ENCODE results near the gene FCHSD2. TPM values are rescaled to one million over a fixed set of nuclear protein-coding genes. Genes with fewer than 3 reads are reported as not detected.
"Not testable (repeated sequence)": the region's sequence is repeated elsewhere in the genome, so short reads cannot be mapped to it uniquely, and the experiment has no call there.

Gene FCHSD2
- total RNA-seq, 1 donor from 2014 or later: 19.2 TPM

DNA sequence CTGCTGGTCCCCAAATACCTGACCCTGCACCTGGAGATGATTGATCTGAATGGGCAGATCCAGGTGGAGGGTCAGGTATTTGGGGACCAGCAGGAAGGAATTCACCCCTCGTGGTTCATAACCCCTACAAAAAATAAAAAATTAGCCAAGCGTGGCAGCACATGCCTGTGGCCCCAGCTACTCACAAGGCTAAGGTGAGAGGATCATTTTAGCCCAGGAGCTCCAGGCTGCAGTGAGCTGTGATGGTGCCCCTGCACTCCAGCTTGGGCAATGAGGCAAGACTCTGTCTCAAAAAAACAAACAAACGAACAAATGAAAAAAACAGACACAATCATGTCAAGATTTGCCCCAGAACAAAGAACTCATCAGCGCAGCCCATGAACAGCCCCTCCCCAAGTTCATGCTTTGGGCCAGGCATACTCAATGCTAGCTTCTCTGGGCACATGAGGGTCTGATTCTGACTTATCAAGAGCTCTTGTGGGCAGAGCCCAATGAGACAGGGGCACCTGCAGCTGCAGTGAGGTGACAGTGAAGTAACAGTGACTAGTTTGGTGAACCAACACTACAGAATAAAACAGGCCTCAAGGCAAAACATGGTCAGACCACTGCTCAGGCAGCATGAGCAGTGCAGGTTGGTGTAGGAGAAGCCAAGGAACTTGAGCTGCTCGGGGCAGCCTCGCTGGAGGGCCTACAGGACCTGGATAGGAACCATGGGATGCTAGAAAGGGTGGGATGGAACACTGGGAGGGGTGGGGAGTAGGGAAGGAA lies 10.2 kb upstream of the FCHSD2 start:
- no peak for ATAC-seq

DNA sequence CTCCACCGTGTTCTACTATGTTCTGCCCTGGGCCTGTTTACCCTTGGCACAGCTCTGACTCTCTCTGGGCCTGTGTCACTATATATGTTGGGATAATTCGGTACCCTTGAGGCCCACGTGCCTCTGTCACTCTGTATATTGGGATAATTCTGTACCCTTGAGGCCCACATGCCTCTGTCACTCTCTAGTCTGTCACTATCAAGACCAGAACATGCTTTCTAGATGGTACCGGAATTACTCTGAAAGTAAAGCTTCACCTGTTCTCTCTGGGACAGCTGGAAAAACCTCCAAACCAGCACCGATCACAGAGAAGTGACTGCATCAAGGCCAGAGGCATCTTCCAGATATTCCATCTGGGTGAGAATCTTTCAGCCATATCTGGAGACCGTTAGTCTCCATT lies 9.3 kb upstream of the FCHSD2 start:
- ATAC-seq (no peak), DNase-seq (ENCODE audit: low spot score) (no peak)

More for the DNA sequence above, 10.2 kb upstream of the FCHSD2 start:
- no peak for DNase-seq (ENCODE audit: low spot score)

DNA sequence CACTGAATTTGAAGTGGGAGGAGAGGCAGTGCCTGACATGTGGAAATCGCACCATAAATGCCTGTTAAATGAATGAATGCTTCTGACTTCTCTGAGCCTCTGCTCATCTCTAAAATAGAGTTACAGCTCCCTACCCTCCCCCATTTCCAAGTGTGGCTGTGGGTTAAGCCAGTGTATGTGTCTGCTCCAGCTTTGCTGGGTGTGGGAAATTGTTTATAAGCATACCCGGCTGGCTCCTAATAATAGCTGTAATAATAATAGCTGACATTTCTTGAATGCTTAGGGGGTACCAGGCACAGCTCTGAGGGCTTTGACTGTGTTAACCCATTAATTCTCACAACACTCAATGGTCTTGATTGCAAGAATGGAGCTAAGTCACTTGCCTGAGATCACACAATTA lies 7.0 kb upstream of the FCHSD2 start:
- no peak for DNase-seq (ENCODE audit: low spot score)
- ATAC-seq: no peak

DNA sequence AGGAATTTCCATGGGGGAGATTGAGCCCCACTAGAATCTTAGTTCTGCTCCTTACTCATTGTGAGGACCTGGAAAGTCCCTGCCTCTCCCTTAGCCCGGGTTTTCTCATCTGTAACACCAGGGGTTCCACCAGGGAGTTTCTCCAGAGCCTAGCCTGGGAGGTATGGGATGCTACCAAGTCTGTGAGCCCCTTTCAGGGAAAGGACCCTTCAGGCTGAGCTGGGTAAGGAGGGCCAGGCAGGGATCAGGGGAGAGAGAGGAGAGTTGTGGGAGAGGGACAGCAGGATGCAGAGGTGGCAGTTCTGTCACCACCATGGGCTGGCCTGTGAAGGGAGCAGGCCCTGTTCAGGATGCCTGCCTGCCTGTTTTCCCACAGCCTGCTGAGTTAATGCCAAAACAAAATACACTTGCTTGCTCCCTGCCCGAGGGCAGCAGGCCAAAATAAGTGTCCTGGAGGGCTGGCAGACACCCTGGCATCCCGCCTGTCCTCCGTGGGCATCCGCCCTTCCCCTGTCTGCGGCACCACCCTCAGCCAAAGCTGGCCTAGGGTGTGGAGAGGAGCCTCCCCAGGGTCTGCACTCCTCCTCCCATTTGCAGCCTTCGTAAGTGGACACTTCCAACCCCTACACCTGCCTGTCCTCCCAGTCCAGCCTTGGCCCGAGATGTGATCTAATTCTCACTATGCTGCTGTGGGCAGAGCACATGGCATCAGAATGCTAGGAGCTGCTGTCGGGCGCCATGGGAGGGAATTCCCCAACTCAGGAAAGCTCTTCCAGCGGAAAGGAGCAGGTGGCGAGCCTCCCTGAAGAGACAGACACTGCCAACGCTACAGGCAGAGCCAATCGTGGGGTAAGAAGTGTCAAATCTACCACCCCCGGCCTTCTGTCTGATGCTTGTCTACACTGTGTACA lies 5.9 kb upstream of the FCHSD2 start:
- DNase-seq (ENCODE audit: low spot score) (peak; percentile 87), ATAC-seq (peak; percentile 81)

DNA sequence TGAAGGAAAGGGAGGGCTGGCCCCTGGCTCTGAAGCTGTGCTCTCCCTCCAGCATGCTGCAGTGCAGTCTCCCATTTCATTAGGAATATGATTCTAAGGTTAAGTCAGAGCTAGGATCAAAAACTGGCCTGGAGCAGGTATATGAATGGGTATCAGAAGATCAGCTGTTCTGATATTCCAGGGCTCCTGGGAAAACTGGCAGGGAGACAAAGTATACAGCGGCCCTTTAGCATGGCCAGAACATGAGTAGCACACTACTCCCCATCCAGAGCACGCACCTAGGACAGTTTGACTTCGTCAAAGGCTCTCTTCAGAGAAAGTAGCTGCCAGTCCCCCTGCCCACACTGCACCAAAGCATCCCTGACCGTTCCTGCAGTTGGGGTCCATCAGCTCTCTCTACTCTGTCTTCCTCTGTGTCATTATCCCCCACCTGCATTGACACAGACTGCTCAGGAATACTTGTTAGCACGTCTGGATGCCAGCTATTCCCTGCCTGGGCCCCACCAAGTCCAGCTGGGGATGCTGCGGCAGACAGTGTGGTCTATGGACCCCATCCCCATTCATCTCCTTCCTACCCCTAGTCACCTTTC lies 4.0 kb upstream of the FCHSD2 start:
- DNase-seq (ENCODE audit: low spot score): peak; percentile 38

DNA sequence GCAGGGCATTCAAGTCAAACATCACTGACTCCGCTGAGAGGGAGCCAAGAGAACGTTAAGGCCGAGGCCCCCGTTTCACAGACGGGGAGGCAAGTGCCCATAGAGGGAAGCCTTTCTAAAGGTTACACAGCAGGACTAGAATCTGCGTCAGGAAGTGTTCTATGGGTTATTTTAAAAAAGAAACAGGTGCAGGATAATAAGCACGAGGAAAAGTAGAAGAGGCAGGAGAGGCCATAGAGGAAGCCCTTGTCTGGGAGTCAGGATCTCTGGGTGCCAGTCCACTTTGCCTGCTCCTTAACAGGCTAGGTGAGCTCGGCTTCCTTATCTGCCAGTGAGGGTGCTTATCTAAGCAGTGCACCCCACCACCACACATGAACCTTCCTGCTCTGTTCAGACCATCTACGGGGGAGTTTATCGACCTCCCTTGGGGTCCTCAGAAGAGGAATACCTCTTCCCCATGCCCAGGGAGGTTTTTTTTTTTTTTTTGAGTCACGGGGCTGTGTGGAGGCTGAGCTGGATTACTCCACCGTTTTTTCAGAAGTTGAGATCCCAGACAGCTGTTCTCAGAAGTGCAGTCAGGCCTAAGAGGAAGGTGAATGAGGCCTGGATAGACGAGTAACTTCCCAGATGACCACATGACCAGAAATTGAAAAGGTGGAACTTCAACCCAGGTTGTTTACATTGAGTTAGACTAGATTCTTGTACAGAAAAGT lies 1.2 kb upstream of the FCHSD2 start:
- DNase-seq (ENCODE audit: low spot score) (peak; percentile 44), ATAC-seq (no peak)

More for the DNA sequence above, 4.0 kb upstream of the FCHSD2 start:
- no peak for ATAC-seq

DNA sequence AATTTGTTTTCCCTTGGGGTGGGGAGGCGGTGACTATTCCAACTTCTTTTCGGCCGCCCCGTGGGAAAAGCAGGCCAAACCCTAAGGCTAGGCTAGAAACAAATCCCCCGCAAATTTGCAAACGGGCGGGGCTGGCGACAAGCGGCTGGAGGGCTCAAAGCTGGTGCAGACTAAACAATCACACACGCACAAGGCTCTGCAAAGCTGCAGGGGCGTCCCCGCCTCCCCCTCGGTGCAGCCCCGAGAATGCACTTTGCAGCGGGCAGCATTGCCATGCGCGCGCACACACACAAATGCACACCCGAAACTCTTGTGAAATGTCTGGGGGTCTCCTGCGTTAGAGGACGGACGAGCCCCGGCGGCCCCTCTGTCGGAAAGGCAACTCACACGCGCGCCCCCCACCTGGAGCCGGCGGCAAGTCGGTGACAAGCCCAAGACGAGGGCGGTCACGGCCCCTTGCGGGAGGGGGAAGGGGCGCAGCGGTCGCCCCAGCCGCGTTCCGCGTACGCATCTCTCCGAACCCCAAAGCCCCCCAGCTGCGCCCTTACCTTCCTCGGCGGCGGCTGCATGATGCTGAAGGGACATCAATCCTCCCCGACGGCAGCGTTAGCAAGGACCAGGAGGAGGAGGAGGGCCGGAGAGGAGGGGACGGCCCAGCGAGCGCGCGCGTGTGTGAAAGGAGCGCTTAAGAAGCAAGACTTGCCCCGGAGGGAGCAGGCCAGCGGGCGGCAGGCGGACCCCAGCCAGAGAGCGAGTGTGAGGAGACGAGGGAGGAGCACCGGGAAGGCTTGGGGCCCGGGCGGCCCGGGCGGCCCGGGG lies 600 bp downstream of the FCHSD2 start:
- DNase-seq (ENCODE audit: low spot score) (no peak), ATAC-seq (peak; percentile 49)

DNA sequence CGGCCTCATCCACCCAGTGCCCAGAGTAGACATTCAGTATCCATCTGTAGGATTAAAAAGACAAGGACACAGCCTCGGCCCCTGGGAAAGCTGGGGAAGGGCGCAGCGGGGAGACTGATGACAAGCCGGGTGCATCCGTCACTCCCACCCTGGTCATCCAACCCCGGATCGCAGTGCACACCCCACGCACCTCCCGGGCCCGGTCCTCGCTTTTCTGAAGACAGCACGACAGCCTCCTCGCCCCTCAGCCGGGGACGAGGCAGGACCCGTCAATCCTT lies 1.1 kb downstream of the FCHSD2 start:
- DNase-seq (ENCODE audit: low spot score) (peak; percentile 52), ATAC-seq (peak; percentile 1)

DNA sequence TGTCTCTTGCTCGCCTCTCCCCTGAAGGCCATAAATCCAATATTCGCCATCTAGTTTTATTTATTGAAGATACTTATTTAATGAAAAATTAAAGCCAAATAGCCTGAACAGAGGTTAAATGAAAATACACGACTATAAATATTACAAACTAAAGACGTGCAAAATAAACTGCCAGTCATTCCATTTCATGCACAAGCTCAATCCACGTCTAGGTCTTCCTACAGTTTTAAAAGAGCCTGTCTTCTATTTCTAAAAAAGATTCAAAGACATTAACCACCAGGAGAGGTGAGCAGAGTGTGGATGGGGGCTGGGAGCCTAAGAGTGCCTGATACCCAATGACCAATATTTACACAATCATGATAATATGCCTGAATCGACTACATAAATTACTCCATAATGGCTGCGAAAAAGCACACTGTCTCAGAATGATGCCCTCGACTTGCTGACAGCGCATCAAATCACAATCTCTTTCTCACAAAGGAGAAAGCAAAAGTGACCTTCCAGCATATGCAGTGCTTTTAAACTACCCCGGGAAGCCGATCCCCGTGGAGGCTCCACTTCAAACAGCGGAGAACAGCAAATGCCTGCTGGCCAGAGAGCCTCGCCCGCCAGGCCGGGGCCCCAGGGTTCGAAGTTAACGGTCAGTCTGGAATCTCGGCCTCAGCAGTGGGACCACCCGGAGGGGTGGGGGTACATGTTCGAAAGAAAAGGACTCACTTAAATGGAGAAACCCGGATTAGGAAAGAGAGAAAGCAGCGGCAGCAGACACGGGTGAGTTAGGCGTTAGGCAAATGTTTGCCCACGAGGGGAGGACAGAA lies 1.7 kb downstream of the FCHSD2 start:
- DNase-seq (ENCODE audit: low spot score): peak; percentile 67
- peak; percentile 2 for ATAC-seq

DNA sequence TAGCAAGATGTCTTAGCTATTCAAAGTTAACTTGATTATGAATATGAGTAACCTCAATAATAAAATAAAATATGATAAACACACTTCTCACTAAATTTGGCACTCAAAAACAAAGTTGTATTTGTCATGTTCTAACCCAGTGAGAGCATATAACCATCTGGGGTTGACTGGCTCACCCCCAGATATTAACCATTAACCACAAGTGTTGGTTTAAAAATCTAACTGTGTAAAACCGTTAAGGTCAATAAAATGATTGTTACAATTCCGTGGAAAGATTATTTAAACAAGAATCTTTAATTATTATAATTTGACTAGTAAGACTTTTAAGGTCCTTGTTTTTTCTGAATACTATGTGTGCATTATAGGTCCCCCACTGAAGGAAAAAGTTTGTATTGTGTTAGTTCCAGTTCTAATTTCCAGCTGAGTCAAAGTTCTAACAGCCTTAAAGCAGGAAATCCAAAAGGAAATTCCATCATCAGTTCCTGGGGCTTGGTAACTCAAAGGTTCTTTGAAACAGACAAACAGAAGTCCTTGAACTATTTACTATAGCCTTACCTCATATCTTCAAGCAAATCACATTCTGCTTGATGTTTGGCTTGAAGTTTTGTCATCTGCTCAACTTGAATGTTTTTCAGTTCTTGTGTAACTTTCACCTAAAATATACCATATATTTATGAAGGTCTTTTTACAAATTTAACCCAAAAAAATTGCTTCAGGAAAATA lies 2.5 kb downstream of the FCHSD2 start:
- no peak for DNase-seq (ENCODE audit: low spot score)
- ATAC-seq: no peak

DNA sequence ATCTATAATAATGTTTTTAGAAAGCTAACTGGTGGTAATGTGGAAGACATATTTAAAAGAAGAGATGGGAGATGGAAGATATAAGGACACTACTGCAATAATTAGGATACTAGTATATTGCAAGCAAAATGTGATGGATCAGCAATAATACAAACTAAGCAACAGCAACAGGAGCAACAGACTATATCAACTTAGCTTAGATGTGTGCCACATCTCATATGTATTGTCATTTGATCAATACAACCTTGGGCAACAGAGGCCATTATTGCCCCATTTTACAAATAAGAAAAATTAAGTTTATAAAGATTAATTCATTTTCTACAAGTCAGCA lies 4.2 kb downstream of the FCHSD2 start:
- ATAC-seq (no peak), DNase-seq (ENCODE audit: low spot score) (no peak)

DNA sequence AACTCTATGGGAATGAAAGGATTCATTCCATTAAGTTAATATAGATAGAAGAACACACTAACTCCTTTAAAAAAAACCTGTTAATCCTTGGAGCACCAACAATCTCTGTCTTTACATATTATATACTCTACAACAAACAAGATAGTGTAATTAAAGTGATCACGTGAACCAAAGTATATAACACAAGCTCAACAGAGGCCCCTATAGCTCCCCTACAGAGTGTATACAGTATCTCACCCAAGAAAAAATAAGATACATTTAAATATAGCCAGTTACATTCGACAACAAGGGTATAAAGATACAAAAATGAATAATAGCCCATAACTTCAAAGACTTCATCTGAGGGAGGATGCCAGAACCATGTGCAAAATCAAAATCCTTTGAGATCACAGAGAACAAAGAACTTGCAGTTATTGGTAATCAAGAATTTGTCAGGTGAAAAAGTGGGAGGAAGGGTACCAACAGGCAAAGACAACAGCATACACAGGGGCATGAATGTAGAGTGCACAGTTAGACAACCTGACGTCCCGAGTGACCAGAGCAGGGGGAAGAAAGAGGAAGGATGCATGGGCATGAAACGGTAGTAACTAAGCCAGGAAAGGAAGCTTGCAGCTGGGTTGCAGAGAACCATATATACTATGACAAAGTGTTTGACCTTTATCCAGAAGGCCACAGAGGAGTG lies 4.7 kb downstream of the FCHSD2 start:
- ATAC-seq: no peak
- peak; percentile 36 for DNase-seq (ENCODE audit: low spot score)

DNA sequence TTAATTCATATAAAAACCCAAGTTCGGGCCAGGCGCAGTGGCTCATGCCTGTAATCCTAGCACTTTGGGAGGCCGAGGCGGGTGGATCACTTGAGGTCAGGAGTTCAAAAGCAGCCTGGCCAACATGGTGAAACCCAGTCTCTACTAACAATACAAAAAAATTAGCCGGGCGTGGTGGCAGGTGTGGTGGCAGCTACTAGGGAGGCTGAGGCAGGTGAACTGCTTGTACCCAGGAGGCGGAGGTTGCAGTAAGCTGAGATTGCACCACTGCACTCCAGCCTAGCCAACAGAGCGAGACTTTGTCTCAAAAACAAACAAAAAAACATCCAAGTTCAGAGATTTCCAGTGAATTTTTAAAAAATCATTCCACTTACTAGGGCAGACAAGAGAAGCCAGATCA lies 5.4 kb downstream of the FCHSD2 start:
- DNase-seq (ENCODE audit: low spot score) (peak; percentile 80), ATAC-seq (peak; percentile 62)

DNA sequence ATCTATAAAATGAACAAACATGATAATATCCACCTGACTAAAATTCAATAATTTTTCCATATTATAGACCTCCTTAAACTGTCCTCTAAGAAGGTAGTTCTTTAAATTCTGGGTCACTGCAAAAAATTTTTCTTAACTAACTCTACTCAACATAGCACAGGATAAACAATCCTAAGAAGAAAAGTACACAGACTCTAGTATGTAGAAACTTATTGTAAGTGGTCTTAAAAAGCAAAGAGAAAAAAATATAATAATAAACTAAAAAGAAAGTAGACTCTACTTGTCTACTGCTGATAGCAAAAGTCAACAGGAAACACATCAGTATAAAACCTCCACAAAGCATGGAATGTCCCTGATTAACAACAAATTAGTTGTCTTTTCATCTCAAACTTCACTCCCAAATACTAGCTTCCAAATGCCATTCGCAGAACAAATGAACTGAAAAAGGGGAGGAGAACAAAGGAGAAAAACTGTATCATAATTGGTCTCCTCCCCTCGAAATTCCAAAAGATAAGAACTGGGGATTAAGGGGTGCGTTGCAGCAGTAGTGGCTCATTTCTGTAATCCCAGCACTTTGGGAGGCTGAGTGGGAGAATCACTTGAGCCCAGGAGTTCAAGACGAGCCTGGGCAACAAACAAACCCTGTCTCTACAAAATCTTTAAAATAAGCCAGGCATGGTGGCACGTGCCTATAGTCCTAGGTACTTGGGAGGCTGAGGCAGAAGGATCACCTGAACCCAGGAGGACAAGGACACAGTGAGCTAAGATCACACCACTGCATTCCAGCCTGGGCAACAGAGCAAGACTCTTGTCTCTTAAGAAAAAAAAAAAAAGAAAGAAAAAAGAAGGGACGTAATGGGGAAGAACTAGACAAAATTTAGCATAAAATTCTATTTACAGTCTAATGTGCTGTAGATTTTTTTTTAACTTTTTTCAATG lies 6.5 kb downstream of the FCHSD2 start:
- peak; percentile 31 for DNase-seq (ENCODE audit: low spot score)
- no peak for ATAC-seq

DNA sequence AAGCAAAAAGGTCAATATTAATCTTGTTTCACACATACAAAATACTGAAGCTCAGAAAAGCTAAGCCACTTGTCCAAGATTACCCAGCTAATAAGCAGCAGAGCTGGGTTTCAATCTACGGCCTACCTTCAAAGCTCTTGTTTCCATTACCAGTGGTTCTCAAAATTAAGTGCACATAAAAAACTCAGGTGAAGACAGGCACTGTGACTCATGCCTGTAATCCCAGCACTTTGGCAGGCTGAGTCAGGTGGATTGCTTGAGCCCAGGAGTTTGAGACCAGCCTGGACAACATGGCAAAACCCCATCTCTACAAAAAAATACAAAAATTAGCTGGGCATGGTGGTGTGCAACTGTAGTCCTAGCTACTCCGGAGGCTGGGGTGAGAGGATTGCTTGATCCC lies 9.8 kb downstream of the FCHSD2 start:
- DNase-seq (ENCODE audit: low spot score); ATAC-seq: not testable (repeated sequence)

DNA sequence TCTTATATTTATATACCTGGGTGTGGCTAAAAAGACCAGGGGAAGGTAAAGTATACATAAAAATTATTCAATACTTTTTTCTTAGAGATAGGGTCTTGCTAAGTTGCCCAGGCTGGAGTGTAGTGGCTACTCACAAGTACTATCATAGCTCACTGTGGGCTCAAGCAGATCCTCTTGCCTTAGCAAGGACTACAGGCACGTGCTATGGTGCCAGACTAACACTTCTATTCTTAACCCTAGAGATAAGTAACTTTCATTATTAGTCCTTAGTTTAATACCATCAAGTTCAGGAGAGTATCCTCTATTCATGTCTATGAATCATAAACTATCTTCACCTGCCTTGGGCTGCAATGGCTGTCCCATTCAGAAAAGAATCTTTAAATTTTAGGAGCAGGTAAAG lies 11.9 kb downstream of the FCHSD2 start:
- ATAC-seq (no peak), DNase-seq (ENCODE audit: low spot score) (no peak)

DNA sequence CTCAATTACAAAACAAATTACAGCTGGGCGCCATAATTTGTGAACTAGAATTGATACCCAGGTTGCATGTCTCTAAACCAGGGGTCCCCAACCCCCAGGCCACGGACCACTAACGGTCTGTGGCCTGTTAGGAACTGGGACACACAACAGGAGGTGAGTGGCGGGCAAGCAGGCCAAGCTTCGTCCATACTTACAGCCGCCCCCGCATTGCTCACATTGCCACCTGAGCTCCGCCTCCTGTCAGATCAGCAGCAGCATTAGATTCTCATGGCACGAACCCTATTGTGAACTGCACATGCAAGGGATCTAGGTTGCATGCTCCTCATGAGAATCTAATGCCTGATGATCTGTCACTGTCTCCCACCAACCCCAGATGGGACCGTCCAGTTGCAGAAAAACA lies 12.9 kb downstream of the FCHSD2 start:
- ATAC-seq (no peak), DNase-seq (ENCODE audit: low spot score) (peak; percentile 27)

All from left lobe of liver (tissue), 2 donors.